Measurements from ENCODE around the gene SLC16A1.

DNA sequence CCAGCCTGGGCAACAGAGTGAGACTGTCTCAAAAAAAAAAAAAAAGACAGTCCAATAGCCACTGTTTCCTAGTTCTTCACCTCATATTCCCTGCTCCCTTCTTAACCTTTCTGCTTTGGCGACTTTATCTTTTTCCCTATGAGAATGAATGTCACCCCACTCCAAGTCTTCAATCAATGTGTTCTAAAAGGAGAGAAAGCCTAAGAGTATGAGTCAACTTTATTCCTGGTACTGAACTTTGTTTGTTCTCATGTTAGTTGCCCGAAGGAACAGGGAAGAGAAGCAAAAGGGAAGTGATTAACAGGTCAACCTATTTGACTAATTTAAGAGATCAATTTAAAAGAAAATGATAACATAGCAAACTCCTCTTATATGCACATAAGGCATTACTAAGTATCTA, 39.9 kb upstream of the SLC16A1 start:
- TF ChIP-seq GATA2 (IDR thresholded peaks at IDR 0.05; ENCODE audit: low read depth, low read length) (no peak), GATA3 (IDR thresholded peaks at IDR 0.05; ENCODE audit: low read depth, low read length) (no peak)

Data from SH-SY5Y (cell line).